ENCODE data around the gene ALDH8A1.

DNA sequence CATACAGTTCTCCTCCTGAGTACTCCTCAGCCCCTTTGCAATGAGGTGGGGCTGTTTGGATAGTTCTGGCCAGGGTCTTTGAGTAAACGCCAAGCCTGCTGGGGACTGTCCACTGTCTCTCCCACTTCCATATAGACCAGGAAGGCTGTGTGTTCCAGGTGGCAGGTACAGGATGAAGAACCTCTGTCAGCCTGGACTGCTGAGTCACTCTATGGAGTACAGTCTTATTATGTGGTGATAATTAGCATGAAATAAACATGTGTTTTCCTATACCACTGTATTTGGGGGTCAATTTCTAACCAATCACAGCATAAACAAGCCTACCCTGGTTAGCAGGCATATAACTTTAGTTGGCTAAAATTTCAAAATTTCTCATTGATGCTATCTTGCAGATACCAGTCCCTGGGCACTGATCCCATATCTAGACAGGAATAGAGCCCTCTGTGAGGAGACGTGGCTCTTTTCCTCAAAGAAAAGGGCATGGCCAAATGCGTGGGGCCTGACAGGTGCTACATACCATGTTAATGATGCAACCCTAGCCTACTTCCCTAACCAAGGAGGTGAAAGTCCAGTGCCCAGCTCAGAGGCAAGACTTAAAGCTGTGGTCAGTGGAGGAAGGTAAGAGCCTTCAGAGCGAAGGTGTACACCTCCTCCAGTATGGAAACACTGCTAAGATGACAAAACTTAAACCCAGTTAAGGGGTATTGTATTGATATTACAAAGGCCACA is 4.5 kb upstream of the ALDH8A1 start:
- TF ChIP-seq, protein P1, sequence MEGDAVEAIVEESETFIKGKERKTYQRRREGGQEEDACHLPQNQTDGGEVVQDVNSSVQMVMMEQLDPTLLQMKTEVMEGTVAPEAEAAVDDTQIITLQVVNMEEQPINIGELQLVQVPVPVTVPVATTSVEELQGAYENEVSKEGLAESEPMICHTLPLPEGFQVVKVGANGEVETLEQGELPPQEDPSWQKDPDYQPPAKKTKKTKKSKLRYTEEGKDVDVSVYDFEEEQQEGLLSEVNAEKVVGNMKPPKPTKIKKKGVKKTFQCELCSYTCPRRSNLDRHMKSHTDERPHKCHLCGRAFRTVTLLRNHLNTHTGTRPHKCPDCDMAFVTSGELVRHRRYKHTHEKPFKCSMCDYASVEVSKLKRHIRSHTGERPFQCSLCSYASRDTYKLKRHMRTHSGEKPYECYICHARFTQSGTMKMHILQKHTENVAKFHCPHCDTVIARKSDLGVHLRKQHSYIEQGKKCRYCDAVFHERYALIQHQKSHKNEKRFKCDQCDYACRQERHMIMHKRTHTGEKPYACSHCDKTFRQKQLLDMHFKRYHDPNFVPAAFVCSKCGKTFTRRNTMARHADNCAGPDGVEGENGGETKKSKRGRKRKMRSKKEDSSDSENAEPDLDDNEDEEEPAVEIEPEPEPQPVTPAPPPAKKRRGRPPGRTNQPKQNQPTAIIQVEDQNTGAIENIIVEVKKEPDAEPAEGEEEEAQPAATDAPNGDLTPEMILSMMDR (IDR thresholded peaks at IDR 0.05; ENCODE audit: insufficient read depth, low read length, poor library complexity, severe bottlenecking), result no peak
- TF ChIP-seq EZH2phosphoT487 (conservative IDR thresholded peaks at IDR 0.05; ENCODE audit: low read length), result no peak

All from SU-DHL-6 (cell line).